GM13976 (cell line): ENCODE measurements around the gene ATP9A.

Source experiments
- DNase-seq: peaks from one replicate; pipeline ENCODE4 v3.0.0; 2012; ENCODE audit warnings: low spot score
- in situ Hi-C: fragments of 300-500 bp; cut with MboI; formaldehyde crosslinking; loops from one replicate; pipeline ENCODE4 v1.12.0; 2022; ENCODE audit warnings: low sequenced_read_pairs, mixed read lengths, inconsistent platforms; ENCODE audit not compliant: unreplicated experiment
- TF ChIP-seq, protein P1 (sequence below): IDR thresholded peaks from 2 replicates; pipeline ENCODE4 v1.5.1; 2012; ENCODE audit warnings: borderline replicate concordance, mild to moderate bottlenecking; ENCODE audit not compliant: insufficient read depth; ENCODE audit errors: extremely low read depth, missing control alignments, control extremely low read depth

Gene ATP9A

DNA sequence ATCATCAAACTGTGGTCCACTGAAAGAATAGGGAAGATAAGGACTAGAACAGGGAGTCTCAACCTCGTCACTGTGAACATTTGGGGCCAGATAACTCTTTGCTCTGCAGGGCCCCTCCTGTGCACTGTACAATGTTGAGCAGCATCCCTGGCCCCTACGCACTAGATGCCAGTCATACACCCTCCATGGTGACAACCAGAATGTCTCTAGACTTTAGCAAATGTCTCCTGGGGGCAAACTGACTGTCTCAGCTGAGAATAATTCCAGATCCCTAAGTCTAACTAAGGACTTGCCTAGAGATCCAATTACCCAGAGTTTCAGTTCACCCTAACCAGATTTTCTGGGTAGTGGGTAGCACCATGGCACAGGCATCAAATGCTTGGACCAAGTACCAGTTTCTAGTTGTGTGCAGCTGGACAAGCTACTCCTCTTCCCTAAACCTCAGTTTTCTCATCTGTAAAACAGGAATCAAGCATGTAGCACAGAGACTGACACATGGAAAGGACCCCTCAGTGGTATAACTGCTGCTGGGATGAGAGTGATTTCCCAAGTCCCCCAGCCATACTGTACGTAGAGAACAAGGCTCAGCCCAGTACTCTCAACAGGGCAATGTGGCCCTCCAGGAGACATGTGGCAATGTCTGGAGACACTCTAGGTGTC, 138.7 kb downstream of the ATP9A start:
- DNase-seq = no peak
- TF ChIP-seq, protein P1, sequence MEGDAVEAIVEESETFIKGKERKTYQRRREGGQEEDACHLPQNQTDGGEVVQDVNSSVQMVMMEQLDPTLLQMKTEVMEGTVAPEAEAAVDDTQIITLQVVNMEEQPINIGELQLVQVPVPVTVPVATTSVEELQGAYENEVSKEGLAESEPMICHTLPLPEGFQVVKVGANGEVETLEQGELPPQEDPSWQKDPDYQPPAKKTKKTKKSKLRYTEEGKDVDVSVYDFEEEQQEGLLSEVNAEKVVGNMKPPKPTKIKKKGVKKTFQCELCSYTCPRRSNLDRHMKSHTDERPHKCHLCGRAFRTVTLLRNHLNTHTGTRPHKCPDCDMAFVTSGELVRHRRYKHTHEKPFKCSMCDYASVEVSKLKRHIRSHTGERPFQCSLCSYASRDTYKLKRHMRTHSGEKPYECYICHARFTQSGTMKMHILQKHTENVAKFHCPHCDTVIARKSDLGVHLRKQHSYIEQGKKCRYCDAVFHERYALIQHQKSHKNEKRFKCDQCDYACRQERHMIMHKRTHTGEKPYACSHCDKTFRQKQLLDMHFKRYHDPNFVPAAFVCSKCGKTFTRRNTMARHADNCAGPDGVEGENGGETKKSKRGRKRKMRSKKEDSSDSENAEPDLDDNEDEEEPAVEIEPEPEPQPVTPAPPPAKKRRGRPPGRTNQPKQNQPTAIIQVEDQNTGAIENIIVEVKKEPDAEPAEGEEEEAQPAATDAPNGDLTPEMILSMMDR = no peak
- in situ Hi-C loops = loop anchor here (10.0 kb wide), 1 partner anchor 255 kb away; no protein-coding TSS in a partner anchor

DNA sequence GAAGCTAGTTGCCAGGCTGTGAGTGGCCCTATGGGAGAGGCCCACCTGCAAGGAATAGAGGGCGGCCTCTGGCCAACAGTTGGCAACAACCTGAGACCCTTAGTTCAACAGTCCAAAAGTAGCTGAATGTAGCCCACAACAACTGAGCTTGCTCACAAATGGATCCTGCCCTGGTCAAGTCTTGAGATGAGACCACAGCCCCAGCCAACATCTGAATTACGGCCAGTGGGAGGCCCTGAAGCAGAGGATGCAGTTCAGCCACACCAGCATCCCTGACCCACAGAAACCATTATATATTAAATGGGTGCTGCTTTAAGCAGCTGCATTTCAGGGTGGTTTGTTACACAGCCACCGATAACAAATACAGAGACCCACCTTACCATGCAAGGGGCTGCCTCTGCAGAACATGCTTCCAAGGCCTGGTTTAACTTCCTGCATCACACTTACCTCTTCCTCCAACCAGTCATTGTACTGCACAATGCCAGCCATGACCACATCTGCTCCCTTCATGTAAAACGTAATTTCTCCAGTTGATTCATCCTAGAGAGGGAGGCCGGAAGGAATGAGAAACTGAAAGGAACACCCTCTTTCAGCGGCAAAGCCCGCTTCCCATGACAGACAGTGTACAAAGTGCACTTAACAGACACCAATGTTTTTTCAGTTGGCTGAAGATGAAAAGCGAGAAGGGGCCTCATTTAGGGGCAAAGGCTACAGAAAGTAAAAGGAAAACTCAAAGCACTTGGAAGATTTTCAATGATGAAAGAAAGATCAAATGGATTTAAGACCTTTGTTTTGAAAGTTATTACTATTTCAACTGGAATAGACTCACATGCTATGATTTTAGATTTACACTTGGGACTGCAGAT, 139.4 kb downstream of the ATP9A start:
- DNase-seq = no peak
- TF ChIP-seq, protein P1 = no peak
- in situ Hi-C loops = loop anchor here (10.0 kb wide), 1 partner anchor 254 kb away; no protein-coding TSS in a partner anchor

DNA sequence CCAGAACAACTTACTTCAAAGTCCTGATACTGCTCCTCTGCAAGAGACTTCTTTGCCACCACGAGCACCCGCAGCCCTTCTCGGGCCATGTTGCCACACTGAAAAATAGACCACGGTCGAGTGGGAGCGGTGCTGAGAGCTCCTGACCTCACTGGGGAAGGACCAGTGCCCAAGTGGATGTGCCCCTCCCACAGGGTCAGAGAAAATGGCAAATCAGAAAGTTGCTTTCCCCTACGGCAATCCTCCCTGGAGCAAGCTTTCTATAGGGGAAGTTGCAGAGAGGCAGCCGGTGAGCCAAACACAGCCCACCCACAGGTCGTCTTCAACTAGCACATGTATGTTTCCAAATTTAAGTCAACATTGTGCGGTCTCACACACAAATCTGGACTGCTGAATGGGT, 140.6 kb downstream of the ATP9A start:
- in situ Hi-C loops = loop anchor here (10.0 kb wide), 1 partner anchor 253 kb away; no protein-coding TSS in a partner anchor
- TF ChIP-seq, protein P1 = no peak
- no peak for DNase-seq

DNA sequence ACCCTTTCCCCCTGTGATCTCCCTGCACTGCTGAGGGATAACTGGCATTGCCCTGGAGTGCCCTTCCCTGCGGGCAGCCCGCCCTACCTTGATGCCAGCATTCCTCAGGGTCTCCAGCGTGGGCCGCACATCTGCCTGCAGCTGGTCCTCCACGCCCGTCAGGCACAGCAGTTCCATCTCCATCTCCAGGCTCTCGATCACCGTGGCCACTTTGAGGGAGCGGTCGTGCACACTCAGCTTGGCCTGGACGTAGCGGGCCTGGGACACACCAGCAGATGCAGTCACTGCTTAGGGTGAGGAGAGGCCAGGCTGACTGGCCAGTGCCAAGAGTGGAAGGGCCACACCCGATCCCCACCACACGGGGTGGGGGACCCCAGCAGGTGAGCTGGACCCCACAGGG, 143.1 kb downstream of the ATP9A start:
- in situ Hi-C loops = loop anchor here (10.0 kb wide), 1 partner anchor 250 kb away; no protein-coding TSS in a partner anchor
- no peak for DNase-seq
- TF ChIP-seq, protein P1 = no peak

DNA sequence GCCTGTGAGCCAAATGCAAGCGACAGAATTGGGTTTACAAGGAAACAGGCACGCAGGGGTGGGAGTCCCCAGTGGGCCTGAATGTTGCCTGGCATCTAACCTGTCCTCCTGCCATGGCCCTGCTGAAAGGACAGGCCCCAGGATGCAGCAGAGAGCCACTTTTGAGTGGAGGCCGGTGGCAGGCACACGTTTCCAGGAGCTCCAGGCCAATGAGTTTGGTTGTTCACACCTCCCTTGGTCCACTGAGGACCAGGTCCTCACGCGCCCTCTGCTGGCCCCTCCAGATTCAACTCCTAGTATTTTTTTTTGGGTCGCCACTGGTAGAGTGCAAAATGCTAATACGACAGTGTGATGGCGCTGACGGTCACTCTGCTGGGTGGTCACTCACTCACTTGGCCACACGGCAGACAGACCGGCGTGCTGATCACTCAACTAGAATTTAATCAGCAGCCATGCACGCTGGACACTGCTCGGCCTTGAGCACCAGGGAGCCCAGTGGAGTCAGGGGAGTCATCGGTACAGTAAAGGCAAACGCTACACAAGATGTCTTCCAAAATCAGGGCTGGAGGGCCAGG, 143.9 kb downstream of the ATP9A start:
- in situ Hi-C loops = loop anchor here (10.0 to 25.0 kb wide), 2 partner anchors 249 to 637 kb away; no protein-coding TSS in a partner anchor

More for the DNA sequence above, 143.9 kb downstream of the ATP9A start:
- DNase-seq = peak; percentile 88
- TF ChIP-seq, protein P1 = peak; percentile 61
